ENCODE results near the gene MIDN.
A peak's percentile ranks its signal among the peaks of the same experiment; 100 is the strongest.
"Not testable (repeated sequence)": the region's sequence is repeated elsewhere in the genome, so short reads cannot be mapped to it uniquely, and the experiment has no call there.

The MIDN gene

GRCh38 chr19:1246265-1247087 is 1.9 kb upstream of the MIDN start:
- DNase-seq (ENCODE audit: low spot score) = not testable (repeated sequence)

GRCh38 chr19:1247748-1248138 is 640 bp upstream of the MIDN start:
- DNase-seq (ENCODE audit: low spot score) = no peak

- DNase-seq (ENCODE audit: low spot score) = peak; percentile 81
These were observed 459 bp downstream of the MIDN start for GRCh38 chr19:1248786-1249297.

GRCh38 chr19:1249298-1249989 is 1.1 kb downstream of the MIDN start:
- peak; percentile 90 for DNase-seq (ENCODE audit: low spot score)

GRCh38 chr19:1249990-1250436 is 1.6 kb downstream of the MIDN start:
- no peak for DNase-seq (ENCODE audit: low spot score)

GRCh38 chr19:1250437-1251260 is 2.3 kb downstream of the MIDN start:
- DNase-seq (ENCODE audit: low spot score) = peak; percentile 41

GRCh38 chr19:1251330-1252220 is 3.2 kb downstream of the MIDN start:
- peak; percentile 57 for DNase-seq (ENCODE audit: low spot score)

GRCh38 chr19:1252221-1252820 is 3.9 kb downstream of the MIDN start:
- DNase-seq (ENCODE audit: low spot score) = peak; percentile 81

GRCh38 chr19:1252821-1253513 is 4.6 kb downstream of the MIDN start:
- DNase-seq (ENCODE audit: low spot score) = peak; percentile 90

- DNase-seq (ENCODE audit: low spot score) = no peak
These were observed 5.2 kb downstream of the MIDN start for GRCh38 chr19:1253514-1254080.

GRCh38 chr19:1254081-1254527 is 5.7 kb downstream of the MIDN start:
- peak; percentile 63 for DNase-seq (ENCODE audit: low spot score)

- no peak for DNase-seq (ENCODE audit: low spot score)
These were observed 6.3 kb downstream of the MIDN start for GRCh38 chr19:1254530-1255185.

- DNase-seq (ENCODE audit: low spot score) = no peak
These were observed 7.1 kb downstream of the MIDN start for GRCh38 chr19:1255186-1256161.

GRCh38 chr19:1256646-1257474 is 8.5 kb downstream of the MIDN start:
- no peak for DNase-seq (ENCODE audit: low spot score)

- DNase-seq (ENCODE audit: low spot score) = no peak
These were observed 9.2 kb downstream of the MIDN start for GRCh38 chr19:1257475-1258162.

GRCh38 chr19:1258163-1258492 is 9.7 kb downstream of the MIDN start:
- DNase-seq (ENCODE audit: low spot score) = no peak
